SK-N-MC (cell line): Measurements from ENCODE around the gene ABHD2.

Experiments
- EZH2 ChIP-seq: fragments of 200-600 bp; sonication (generic); IDR thresholded peaks from one replicate; pipeline ENCODE4 v1.6.1; 2017; ENCODE audit warnings: antibody characterized with exemption
- FOXP2 ChIP-seq: optimal IDR thresholded peaks from 2 replicates; pipeline ENCODE3; 2011; ENCODE audit warnings: mild to moderate bottlenecking, moderate library complexity; ENCODE audit not compliant: insufficient read depth; ENCODE audit errors: extremely low read length, control extremely low read depth
- POLR2AphosphoS5 ChIP-seq: IDR thresholded peaks from 2 replicates; pipeline ENCODE4 v1.6.1; 2012; ENCODE audit warnings: mild to moderate bottlenecking, low read depth, low read length, borderline replicate concordance

GRCh38 chr15:89058376-89058775 lies 29.9 kb upstream of the ABHD2 start:
- no peak for TF ChIP-seq EZH2
- TF ChIP-seq POLR2AphosphoS5, result no peak
- TF ChIP-seq FOXP2, result no peak
